ENCODE results near the gene PEX26.
"Not testable (repeated sequence)": the region's sequence is repeated elsewhere in the genome, so short reads cannot be mapped to it uniquely, and the experiment has no call there.

PEX26 gene

DNA sequence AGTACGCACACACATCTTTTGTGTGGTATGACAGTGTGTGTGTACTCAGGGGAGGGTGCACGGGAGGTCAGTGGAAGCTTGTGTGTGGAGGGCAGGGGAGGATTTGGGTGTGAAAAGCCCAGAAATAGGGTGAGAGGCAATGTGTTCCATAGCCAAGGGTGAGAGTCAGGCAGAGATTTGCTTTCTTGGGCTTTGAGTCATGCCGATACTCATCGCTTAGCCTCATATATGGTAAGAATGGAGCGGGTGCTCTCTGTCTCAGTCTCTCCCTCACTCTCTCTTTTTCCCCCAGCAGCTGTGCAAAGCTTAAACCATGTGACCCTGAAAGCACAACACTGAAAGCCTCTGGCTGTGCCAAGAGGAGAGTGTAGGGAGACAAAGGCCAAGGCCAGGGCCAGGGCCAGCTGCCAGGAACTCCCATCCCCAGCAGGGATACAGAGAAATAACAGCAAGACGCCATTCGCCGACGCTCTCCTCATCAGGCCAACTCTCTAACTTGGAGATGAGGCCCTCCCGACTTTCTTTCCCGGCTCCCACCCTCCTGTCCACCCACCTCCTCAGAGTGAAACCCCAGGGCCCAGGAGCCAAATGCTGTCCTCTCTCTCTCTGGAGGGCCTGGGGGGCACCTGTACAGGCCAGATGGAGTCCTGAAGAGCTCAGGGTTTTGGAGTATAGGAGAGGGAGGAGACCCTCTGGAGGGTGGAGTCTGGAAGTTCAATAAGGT is 33.1 kb upstream of the PEX26 start:
- no peak overlapping the region for H3K4me3 ChIP-seq (ENCODE audit: low read depth, low read length)
- peaks cover 8% of the 10 kb centered on the region for H3K9me3 ChIP-seq (ENCODE audit: control insufficient read depth, insufficient read depth, low read depth, low read length)
- no peaks in the 10 kb centered on the region for H3K27me3 ChIP-seq (ENCODE audit: control insufficient read depth, insufficient read depth, low read length)
- H3K27ac ChIP-seq (ENCODE audit: low read depth, low read length), result no peak overlapping the region
- H3K9ac ChIP-seq (ENCODE audit: low read length), result no peak overlapping the region
- no peaks in the 10 kb centered on the region for H3K36me3 ChIP-seq (ENCODE audit: control insufficient read depth, insufficient read depth, low read length)
- no peaks in the 10 kb centered on the region for H3K4me1 ChIP-seq (ENCODE audit: control insufficient read depth, insufficient read depth, low read length)

DNA sequence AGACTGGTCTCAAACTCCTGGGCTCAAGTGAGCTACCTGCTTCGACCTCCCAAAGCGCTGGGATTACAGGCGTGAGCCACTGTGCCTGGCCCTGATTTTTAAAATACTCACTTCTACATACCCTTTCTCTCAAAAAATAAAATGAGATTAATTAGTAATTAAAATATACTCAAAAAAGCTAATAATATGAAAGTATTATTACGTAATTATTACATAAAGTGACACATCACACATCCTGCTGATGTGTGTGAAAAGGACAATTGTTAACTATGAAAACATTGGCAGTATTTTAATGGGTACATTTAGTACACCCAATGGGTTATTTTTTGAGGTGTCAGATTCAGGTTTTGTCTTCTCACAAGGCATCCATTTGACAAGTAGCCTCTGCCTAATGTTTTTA is 32.0 kb upstream of the PEX26 start:
- H3K4me1 ChIP-seq (ENCODE audit: control insufficient read depth, insufficient read depth, low read length), result no peaks in the 10 kb centered on the region
- no peak overlapping the region for H3K27ac ChIP-seq (ENCODE audit: low read depth, low read length)
- H3K9me3 ChIP-seq (ENCODE audit: control insufficient read depth, insufficient read depth, low read depth, low read length), result peaks cover 8% of the 10 kb centered on the region
- H3K4me3 ChIP-seq (ENCODE audit: low read depth, low read length), result no peak overlapping the region
- H3K9ac ChIP-seq (ENCODE audit: low read length), result no peak overlapping the region
- H3K27me3 ChIP-seq (ENCODE audit: control insufficient read depth, insufficient read depth, low read length), result no peaks in the 10 kb centered on the region
- H3K36me3 ChIP-seq (ENCODE audit: control insufficient read depth, insufficient read depth, low read length), result no peaks in the 10 kb centered on the region

DNA sequence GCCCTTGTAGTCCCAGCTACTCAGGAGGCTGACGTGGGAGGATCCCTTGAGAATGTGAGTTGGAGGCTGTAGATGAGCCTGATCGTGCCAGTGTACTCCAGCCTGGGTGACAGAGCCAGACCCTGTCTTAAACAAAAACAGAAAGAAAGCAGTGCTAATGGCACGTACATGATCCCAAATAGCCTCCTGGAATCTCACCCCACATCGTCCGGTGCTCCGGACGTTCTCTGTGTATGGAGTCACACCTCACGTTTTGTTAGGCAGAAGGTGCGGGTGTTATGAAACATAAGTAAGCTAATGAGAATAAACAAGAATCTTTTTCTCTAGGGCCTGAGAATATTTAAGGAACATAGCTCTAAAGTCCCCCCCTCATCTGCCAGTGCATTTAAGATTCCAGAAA is 29.7 kb upstream of the PEX26 start:
- no peak overlapping the region for H3K4me3 ChIP-seq (ENCODE audit: low read depth, low read length)
- no peak overlapping the region for H3K9ac ChIP-seq (ENCODE audit: low read length)
- H3K36me3 ChIP-seq (ENCODE audit: control insufficient read depth, insufficient read depth, low read length), result no peaks in the 10 kb centered on the region
- H3K4me1 ChIP-seq (ENCODE audit: control insufficient read depth, insufficient read depth, low read length), result no peaks in the 10 kb centered on the region
- H3K27me3 ChIP-seq (ENCODE audit: control insufficient read depth, insufficient read depth, low read length), result no peaks in the 10 kb centered on the region
- H3K9me3 ChIP-seq (ENCODE audit: control insufficient read depth, insufficient read depth, low read depth, low read length), result no peaks in the 10 kb centered on the region
- no peak overlapping the region for H3K27ac ChIP-seq (ENCODE audit: low read depth, low read length)

DNA sequence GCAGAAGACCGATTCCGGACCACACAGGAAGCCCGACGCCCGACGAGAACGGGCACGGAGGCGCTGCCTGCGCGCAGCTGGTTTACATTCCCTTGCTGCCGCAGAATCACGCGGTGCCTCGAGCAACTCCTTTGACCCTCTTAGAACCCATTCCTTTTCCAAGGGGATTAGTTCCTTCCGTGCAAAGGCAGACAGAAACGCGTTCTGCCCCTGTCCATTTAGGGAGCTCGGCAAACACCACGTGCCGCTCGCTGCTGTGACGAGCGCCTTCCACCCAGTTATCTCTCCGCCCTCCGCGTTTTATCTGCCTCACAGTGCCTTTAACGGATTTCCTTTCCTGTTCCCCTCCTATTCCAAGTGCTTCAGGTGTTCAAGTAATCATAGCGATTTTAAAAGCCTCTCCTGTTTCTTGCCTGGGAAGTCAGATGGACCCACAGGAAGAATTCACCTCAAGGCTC is 29.3 kb upstream of the PEX26 start:
- Histone ChIP-seq H3K27me3 (ENCODE audit: control insufficient read depth, insufficient read depth, low read length) (no peaks in the 10 kb centered on the region), H3K9ac (ENCODE audit: low read length) (no peak overlapping the region), H3K27ac (ENCODE audit: low read depth, low read length) (no peak overlapping the region), H3K9me3 (ENCODE audit: control insufficient read depth, insufficient read depth, low read depth, low read length) (no peaks in the 10 kb centered on the region), H3K4me3 (ENCODE audit: low read depth, low read length) (no peak overlapping the region), H3K36me3 (ENCODE audit: control insufficient read depth, insufficient read depth, low read length) (no peaks in the 10 kb centered on the region), H3K4me1 (ENCODE audit: control insufficient read depth, insufficient read depth, low read length) (no peaks in the 10 kb centered on the region)

DNA sequence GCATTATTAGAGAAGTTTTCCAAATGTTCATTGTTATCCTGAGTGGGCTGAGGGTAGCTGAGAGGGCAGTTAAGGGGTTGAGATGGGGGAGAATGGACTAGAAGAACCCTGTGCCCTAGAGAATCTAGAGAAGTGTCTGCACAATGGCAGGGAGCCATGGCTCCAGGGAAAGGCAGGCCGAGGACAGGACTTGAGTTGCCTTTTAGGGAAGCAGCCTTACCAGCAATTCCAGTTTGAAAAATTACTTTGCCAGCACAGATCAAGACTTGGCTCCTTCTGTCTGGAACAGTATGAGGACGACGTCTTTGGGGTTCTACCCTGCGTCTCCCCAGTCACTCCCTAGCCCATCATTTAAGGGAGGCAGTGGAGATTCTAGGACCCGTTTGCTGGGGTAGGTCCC is 27.7 kb upstream of the PEX26 start:
- H3K9me3 ChIP-seq (ENCODE audit: control insufficient read depth, insufficient read depth, low read depth, low read length), result peaks cover 7% of the 10 kb centered on the region; the same call in 1 of the 2 replicates
- no peaks in the 10 kb centered on the region; the same call in 1 of the 2 replicates for H3K4me1 ChIP-seq (ENCODE audit: control insufficient read depth, insufficient read depth, low read length)
- H3K27ac ChIP-seq (ENCODE audit: low read depth, low read length), result no peak overlapping the region
- no peak overlapping the region for H3K9ac ChIP-seq (ENCODE audit: low read length)
- H3K27me3 ChIP-seq (ENCODE audit: control insufficient read depth, insufficient read depth, low read length), result no peaks in the 10 kb centered on the region
- no peaks in the 10 kb centered on the region for H3K36me3 ChIP-seq (ENCODE audit: control insufficient read depth, insufficient read depth, low read length)
- no peak overlapping the region for H3K4me3 ChIP-seq (ENCODE audit: low read depth, low read length)

DNA sequence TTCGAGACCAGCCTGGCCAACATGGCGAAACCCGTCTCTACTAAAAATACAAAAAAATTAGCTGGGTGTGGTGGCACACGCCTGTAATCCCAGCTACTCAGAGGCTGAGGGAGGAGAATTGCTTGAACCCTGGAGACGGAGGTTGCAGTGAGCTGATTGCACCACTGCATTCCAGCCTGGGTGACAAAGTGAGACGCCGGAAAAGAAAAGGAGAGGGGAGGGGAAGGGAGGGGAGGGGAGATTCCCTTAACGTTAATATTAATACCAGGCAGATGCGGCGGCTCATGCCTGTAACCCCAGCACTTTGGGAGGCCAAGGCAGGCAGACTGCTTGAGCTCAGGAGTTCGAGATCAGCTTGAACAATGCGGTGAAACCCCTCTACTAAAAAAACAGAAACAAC is 26.7 kb upstream of the PEX26 start:
- H3K36me3 ChIP-seq (ENCODE audit: control insufficient read depth, insufficient read depth, low read length); H3K4me1 ChIP-seq (ENCODE audit: control insufficient read depth, insufficient read depth, low read length): not testable (repeated sequence)

DNA sequence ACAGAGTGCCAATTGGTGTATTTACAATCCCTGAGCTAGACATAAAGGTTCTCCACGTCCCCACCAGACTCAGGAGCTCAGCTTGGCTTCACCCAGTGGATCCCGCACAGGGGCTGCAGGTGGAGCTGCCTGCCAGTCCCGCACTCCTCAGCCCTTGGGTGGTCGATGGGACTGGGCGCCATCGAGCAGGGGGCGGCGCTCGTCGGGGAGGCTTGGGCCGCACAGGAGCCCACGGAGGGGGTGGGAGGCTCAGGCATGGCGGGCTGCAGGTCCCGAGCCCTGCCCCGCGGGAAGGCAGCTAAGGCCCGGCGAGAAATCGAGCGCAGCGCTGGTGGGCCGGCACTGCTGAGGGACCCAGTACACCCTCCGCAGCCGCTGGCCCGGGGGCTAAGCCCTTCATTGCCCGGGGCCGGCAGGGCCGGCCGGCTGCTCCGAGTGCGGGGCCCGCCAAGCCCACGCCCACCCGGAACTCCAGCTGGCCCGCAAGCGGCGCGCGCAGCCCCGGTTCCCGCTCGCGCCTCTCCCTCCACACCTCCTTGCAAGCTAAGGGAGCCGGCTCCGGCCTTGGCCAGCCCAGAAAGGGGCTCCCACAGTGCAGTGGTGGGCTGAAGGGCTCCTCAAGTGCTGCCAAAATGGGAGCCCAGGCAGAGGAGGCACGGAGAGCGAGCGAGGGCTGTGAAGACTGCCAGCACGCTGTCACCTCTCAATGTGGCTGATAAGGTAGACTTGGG is 24.4 kb upstream of the PEX26 start:
- H3K36me3 ChIP-seq (ENCODE audit: control insufficient read depth, insufficient read depth, low read length); H3K9ac ChIP-seq (ENCODE audit: low read length); H3K4me3 ChIP-seq (ENCODE audit: low read depth, low read length); H3K9me3 ChIP-seq (ENCODE audit: control insufficient read depth, insufficient read depth, low read depth, low read length); H3K4me1 ChIP-seq (ENCODE audit: control insufficient read depth, insufficient read depth, low read length); H3K27ac ChIP-seq (ENCODE audit: low read depth, low read length); H3K27me3 ChIP-seq (ENCODE audit: control insufficient read depth, insufficient read depth, low read length): not testable (repeated sequence)

More for the DNA sequence above, 26.7 kb upstream of the PEX26 start:
- H3K9ac ChIP-seq (ENCODE audit: low read length); H3K27ac ChIP-seq (ENCODE audit: low read depth, low read length); H3K4me3 ChIP-seq (ENCODE audit: low read depth, low read length); H3K9me3 ChIP-seq (ENCODE audit: control insufficient read depth, insufficient read depth, low read depth, low read length); H3K27me3 ChIP-seq (ENCODE audit: control insufficient read depth, insufficient read depth, low read length): not testable (repeated sequence)

DNA sequence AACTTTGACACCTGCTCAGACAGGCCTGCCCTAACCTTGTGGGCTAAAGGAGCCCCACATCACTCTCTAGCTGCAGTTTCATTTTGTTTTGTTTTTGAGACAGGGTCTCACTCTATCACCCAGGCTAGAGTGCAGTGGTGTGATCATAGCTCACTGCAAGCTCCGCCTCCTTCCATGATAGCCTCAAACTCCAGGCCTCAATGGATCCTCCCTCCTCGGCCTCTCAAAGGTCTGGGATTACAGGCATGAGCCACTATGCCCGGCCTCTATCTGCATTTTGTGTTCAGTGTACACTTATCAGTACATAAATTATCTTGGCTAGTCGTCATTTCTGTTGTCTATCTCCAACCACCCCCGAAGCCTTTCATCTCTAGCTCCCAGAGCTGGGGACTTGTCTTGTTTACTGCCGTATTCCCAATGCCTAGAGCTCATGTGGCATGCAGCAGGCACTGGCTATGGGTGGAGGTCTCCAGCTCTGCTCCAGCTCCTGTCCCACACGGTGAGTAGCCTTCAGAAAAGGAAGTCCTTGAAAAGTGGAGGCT is 22.1 kb upstream of the PEX26 start:
- Histone ChIP-seq H3K9ac (ENCODE audit: low read length) (no peak overlapping the region), H3K27me3 (ENCODE audit: control insufficient read depth, insufficient read depth, low read length) (no peaks in the 10 kb centered on the region), H3K27ac (ENCODE audit: low read depth, low read length) (no peak overlapping the region), H3K4me3 (ENCODE audit: low read depth, low read length) (no peak overlapping the region), H3K36me3 (ENCODE audit: control insufficient read depth, insufficient read depth, low read length) (no peaks in the 10 kb centered on the region), H3K4me1 (ENCODE audit: control insufficient read depth, insufficient read depth, low read length) (no peaks in the 10 kb centered on the region; the same call in 1 of the 2 replicates), H3K9me3 (ENCODE audit: control insufficient read depth, insufficient read depth, low read depth, low read length) (peaks cover 7% of the 10 kb centered on the region; the same call in 1 of the 2 replicates)

DNA sequence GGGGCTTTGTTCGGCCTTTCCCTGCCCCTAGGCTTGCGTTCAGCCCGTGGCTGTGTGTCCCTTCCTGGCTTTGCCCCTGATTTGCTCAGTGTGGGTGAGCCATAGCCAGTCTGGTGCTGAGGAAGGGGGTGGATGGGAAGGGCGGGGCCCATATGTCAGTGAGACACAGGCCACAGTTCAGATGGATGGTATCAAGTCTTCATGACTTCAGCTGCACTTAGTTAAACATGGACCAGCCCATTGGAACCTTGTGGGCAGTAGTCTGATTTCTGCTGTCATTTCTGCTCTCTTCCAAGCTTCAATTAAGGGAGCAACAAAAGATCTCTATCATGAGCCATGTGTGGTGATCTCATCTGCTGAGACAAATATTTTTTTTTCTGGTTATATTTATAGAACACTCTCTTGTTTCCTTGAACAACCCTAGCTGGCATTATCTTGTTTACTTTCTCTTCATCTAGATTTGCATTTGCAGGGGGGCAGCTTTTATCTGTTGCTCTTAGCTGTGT is 21.6 kb upstream of the PEX26 start:
- Histone ChIP-seq H3K36me3 (ENCODE audit: control insufficient read depth, insufficient read depth, low read length) (no peaks in the 10 kb centered on the region), H3K9ac (ENCODE audit: low read length) (no peak overlapping the region), H3K4me1 (ENCODE audit: control insufficient read depth, insufficient read depth, low read length) (no peaks in the 10 kb centered on the region; the same call in 1 of the 2 replicates), H3K9me3 (ENCODE audit: control insufficient read depth, insufficient read depth, low read depth, low read length) (peaks cover 7% of the 10 kb centered on the region; the same call in 1 of the 2 replicates), H3K4me3 (ENCODE audit: low read depth, low read length) (no peak overlapping the region), H3K27me3 (ENCODE audit: control insufficient read depth, insufficient read depth, low read length) (no peaks in the 10 kb centered on the region), H3K27ac (ENCODE audit: low read depth, low read length) (no peak overlapping the region)

DNA sequence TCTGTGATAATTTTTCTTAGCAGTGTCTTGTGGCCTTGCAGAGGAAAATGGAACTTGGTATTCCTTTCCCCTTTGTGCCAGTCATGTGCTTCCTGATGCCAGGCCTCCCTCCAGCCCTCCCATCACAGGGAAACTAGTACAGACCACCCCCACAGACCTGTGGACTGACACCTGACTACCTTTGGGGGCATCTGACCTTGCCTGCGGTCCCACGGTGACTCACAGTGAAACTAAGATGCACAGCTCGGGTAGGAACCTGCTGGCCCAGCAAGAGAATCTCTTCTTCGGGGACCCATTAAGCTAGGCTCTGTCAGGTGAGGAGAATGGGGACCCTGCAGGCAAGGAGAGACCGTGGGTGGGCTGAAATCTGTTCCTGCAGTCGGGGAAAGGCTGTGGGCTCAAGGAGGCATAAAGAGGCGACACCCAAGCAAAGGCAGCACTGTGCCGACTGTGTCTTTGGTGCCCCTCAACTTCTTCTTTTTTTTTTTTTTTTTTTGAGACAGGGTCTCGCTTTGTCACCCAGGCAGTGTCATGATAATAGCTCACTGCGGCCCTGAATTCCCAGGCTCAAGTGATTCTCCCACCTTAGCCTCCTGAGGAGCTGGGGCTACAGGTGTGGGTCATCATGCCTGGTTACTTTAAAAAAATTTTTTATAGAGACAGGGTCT is 20.8 kb upstream of the PEX26 start:
- H3K27me3 ChIP-seq (ENCODE audit: control insufficient read depth, insufficient read depth, low read length), result no peaks in the 10 kb centered on the region
- H3K4me3 ChIP-seq (ENCODE audit: low read depth, low read length), result no peak overlapping the region
- H3K9me3 ChIP-seq (ENCODE audit: control insufficient read depth, insufficient read depth, low read depth, low read length), result peaks cover 7% of the 10 kb centered on the region; the same call in 1 of the 2 replicates
- H3K27ac ChIP-seq (ENCODE audit: low read depth, low read length), result no peak overlapping the region
- H3K36me3 ChIP-seq (ENCODE audit: control insufficient read depth, insufficient read depth, low read length), result no peaks in the 10 kb centered on the region
- H3K9ac ChIP-seq (ENCODE audit: low read length), result no peak overlapping the region
- H3K4me1 ChIP-seq (ENCODE audit: control insufficient read depth, insufficient read depth, low read length), result no peaks in the 10 kb centered on the region; the same call in 1 of the 2 replicates

All from HUES6 (cell line).